Measurements from ENCODE around the gene NECTIN1.

DNA sequence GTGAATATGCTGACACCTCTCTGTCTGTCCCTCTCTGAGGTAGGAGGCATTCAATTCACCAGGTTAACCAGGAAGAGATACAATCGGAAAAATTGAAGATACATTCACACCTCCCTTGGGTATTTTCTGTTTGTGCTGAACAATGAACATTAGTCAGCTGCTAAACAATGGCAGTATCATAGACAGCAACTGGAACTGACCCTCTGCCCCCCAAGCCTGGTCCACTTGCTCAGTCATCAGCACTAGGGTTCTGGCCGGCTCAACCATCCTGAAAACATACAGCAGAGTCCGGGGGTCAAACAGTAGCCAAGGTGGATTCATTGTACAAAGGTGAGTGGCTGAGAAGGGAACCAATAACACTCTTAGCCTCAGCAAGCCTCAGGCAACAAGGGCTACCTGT, 4.0 kb downstream of the NECTIN1 start:
- TF ChIP-seq EZH2 (IDR thresholded peaks at IDR 0.05; ENCODE audit: insufficient read depth, poor library complexity, severe bottlenecking): no peak
- no peak for TF ChIP-seq EZH2phosphoT487 (IDR thresholded peaks at IDR 0.05; ENCODE audit: insufficient read depth, low read depth)
